ENCODE measurements around the gene P4HTM. TPM values are rescaled to one million over a fixed set of nuclear protein-coding genes. Genes with fewer than 3 reads are reported as not detected.

P4HTM gene
- total RNA-seq, 4 donors from 2014 or later: 76.4 to 99.0 (median 88.8) TPM

DNA sequence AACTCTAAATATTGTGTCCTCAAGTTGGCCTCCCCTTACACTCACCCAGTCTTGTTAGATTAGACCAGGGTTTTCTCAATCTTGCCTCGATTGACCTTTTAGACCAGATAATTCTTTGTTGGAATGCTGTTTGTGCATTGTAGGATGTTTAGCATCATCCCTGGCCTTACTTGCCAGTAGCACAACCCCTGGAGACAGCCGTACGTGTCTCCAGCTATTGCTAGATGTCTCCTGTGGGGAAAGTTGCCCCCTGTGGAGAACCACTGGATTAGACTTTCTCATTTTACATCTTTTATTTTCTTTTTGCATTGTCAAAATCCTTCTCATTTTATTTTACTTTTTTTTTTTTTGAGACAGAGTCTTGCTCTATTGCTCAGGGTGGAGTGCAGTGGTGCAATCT, 19.4 kb downstream of the P4HTM start:
- H3K9me3 ChIP-seq: no peaks in the 10 kb centered on the region
- no peaks in the 10 kb centered on the region for H3K27me3 ChIP-seq
- WGBS, 2 donors: 75 to 79% methylated on average over 3 of the region's 3 CpGs
- peaks cover 0 to 39% (median 11%) of the 10 kb centered on the region in 4 donors for H3K4me1 ChIP-seq
- H3K36me3 ChIP-seq: peaks cover 0 to 37% (median 0%) of the 10 kb centered on the region in 3 donors
- no peak overlapping the region for H3K27ac ChIP-seq
- no peak for DNase-seq (ENCODE audit: low spot score in 2 of 2)
- no peak overlapping the region for H3K4me3 ChIP-seq
- TF ChIP-seq EP300 (IDR thresholded peaks at IDR 0.05) (no peak), POLR2A (IDR thresholded peaks at IDR 0.05) (no peak)
- TF ChIP-seq, protein P1, sequence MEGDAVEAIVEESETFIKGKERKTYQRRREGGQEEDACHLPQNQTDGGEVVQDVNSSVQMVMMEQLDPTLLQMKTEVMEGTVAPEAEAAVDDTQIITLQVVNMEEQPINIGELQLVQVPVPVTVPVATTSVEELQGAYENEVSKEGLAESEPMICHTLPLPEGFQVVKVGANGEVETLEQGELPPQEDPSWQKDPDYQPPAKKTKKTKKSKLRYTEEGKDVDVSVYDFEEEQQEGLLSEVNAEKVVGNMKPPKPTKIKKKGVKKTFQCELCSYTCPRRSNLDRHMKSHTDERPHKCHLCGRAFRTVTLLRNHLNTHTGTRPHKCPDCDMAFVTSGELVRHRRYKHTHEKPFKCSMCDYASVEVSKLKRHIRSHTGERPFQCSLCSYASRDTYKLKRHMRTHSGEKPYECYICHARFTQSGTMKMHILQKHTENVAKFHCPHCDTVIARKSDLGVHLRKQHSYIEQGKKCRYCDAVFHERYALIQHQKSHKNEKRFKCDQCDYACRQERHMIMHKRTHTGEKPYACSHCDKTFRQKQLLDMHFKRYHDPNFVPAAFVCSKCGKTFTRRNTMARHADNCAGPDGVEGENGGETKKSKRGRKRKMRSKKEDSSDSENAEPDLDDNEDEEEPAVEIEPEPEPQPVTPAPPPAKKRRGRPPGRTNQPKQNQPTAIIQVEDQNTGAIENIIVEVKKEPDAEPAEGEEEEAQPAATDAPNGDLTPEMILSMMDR (IDR thresholded peaks at IDR 0.05): no peak

DNA sequence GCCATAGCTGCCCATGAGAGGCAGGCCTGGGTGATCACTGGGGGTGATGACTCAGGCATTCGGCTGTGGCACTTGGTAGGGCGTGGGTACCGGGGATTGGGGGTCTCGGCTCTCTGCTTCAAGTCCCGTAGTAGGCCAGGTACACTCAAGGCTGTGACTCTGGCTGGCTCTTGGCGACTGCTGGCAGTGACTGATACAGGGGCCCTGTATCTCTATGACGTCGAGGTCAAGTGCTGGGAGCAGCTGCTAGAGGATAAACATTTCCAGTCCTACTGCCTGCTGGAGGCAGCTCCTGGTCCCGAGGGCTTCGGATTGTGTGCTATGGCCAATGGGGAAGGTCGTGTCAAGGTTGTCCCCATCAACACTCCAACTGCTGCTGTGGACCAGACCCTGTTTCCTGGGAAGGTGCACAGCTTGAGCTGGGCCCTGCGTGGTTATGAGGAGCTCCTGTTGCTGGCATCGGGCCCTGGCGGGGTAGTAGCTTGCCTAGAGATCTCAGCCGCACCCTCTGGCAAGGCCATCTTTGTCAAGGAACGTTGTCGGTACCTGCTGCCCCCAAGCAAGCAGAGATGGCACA, 22.5 kb downstream of the P4HTM start:
- no peak overlapping the region for H3K27ac ChIP-seq
- H3K36me3 ChIP-seq: peaks cover 0 to 60% (median 7%) of the 10 kb centered on the region in 3 donors
- WGBS, 2 donors: 77 to 84% methylated on average over 12 to 14 of the region's 17 CpGs

DNA sequence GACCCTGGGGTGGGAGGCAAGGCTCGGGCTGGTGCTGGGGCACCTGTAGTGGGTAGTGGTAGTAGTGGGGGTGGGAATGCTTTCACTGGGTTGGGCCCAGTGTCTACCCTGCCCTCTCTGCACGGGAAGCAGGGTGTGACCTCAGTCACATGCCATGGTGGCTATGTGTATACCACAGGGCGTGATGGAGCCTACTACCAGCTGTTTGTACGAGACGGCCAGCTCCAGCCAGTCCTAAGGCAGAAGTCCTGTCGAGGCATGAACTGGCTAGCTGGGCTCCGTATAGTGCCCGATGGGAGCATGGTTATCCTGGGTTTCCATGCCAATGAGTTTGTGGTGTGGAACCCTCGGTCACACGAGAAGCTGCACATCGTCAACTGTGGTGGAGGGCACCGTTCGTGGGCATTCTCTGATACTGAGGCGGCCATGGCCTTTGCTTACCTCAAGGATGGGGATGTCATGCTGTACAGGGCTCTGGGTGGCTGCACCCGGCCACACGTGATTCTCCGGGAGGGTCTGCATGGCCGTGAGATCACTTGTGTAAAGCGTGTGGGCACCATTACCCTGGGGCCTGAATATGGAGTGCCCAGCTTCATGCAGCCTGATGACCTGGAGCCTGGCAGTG, 23.2 kb downstream of the P4HTM start:
- Histone ChIP-seq H3K4me1 (peaks cover 0 to 34% (median 10%) of the 10 kb centered on the region in 4 donors), H3K27ac (no peak overlapping the region), H3K36me3 (peaks cover 0 to 60% (median 7%) of the 10 kb centered on the region in 3 donors), H3K9me3 (no peaks in the 10 kb centered on the region), H3K4me3 (no peak overlapping the region), H3K27me3 (no peaks in the 10 kb centered on the region)
- WGBS, 2 donors: 74 to 76% methylated on average over 14 to 17 of the region's 19 CpGs
- no peak for DNase-seq (ENCODE audit: low spot score in 2 of 2)
- TF ChIP-seq EP300 (IDR thresholded peaks at IDR 0.05) (no peak), POLR2A (IDR thresholded peaks at IDR 0.05) (no peak)
- TF ChIP-seq, protein P1 (IDR thresholded peaks at IDR 0.05): no peak

More for the DNA sequence above, 22.5 kb downstream of the P4HTM start:
- Histone ChIP-seq H3K27me3 (no peaks in the 10 kb centered on the region), H3K4me3 (no peak overlapping the region), H3K9me3 (no peaks in the 10 kb centered on the region), H3K4me1 (peaks cover 0 to 34% (median 10%) of the 10 kb centered on the region in 4 donors)
- no peak for DNase-seq (ENCODE audit: low spot score in 2 of 2)
- TF ChIP-seq POLR2A (IDR thresholded peaks at IDR 0.05): no peak
- TF ChIP-seq, protein P1 (IDR thresholded peaks at IDR 0.05): no peak
- no peak for TF ChIP-seq EP300 (IDR thresholded peaks at IDR 0.05)

DNA sequence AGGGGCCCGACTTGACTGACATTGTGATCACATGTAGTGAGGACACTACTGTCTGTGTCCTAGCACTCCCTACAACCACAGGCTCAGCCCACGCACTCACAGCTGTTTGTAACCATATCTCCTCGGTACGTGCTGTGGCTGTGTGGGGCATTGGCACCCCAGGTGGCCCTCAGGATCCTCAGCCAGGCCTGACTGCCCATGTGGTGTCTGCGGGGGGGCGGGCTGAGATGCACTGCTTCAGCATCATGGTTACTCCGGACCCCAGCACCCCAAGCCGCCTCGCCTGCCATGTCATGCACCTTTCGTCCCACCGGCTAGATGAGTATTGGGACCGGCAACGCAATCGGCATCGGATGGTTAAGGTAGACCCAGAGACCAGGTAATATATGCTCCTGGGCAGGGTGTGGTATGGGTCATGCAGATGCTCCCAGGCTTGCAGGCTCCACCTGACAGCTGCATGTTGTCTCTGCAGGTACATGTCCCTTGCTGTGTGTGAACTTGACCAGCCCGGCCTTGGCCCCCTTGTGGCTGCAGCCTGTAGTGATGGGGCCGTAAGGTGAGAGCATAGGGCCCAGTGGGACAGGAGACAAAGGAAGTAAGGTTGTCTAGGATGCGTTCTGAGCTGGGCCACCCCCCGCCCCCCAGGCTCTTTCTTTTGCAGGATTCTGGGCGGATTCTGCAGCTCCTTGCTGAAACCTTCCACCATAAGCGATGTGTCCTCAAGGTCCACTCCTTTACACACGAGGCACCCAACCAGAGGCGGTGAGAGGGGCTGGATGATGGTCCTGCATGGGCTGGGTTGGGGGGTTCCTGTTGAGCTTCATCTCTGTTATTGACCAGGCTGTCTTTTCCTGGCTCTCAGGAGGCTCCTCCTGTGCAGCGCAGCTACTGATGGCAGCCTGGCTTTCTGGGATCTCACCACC, 24.0 kb downstream of the P4HTM start:
- WGBS, 2 donors: 79 to 80% methylated on average over 14 to 15 of the region's 24 CpGs
- no peak for DNase-seq (ENCODE audit: low spot score in 2 of 2)
- H3K4me3 ChIP-seq: no peak overlapping the region
- no peaks in the 10 kb centered on the region for H3K9me3 ChIP-seq
- H3K27me3 ChIP-seq: no peaks in the 10 kb centered on the region
- H3K4me1 ChIP-seq: peaks cover 0 to 30% (median 10%) of the 10 kb centered on the region in 4 donors
- TF ChIP-seq POLR2A (IDR thresholded peaks at IDR 0.05): no peak
- TF ChIP-seq, protein P1 (IDR thresholded peaks at IDR 0.05): peak in 3 of 5 experiments; percentile 19 to 31 (median 29)
- no peak for TF ChIP-seq EP300 (IDR thresholded peaks at IDR 0.05)
- no peak overlapping the region for H3K27ac ChIP-seq
- H3K36me3 ChIP-seq: peaks cover 0 to 60% (median 7%) of the 10 kb centered on the region in 3 donors
